GM23248 (cell line): ENCODE data around the gene BRF1.

ENCODE experiments used
- EZH2 ChIP-seq: fragments of 200-600 bp; sonication (generic); IDR thresholded peaks from 2 replicates; pipeline ENCODE4 v1.6.1; 2018; ENCODE audit warnings: antibody characterized with exemption, mild to moderate bottlenecking; ENCODE audit not compliant: insufficient read depth, poor library complexity, severe bottlenecking
- EZH2phosphoT487 ChIP-seq: fragments of 200-600 bp; sonication (generic); IDR thresholded peaks from 2 replicates; pipeline ENCODE4 v1.6.1; 2018; ENCODE audit warnings: antibody characterized with exemption, moderate library complexity, mild to moderate bottlenecking, low read depth; ENCODE audit not compliant: insufficient read depth

DNA sequence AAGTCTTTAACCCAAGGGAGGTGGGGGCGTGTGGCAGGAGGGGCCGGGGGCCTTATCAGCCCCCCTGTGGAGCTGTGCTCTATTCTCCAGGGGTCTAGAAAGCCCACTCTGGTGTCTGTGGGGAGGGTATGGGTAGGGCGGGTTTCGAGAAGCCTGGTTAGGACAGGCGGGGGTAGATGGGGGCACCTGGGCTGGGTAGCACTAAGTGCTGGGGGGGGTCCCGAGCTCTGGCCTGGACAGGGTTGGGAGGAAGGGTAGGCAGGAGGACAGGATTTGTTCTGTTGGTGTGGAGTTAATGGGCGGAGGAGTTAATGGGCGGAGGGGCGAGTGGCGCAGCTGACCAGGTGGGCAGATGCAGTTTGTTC is 15.8 kb upstream of the BRF1 start:
- TF ChIP-seq EZH2 (no peak), EZH2phosphoT487 (no peak)
